Measurements from ENCODE around the gene ZNF570. TPM values are rescaled to one million over a fixed set of nuclear protein-coding genes. Genes with fewer than 3 reads are reported as not detected.

ZNF570 gene
- total RNA-seq, 1 donor from 2014 or later: 7.3 TPM

GRCh38 chr19:37513397-37513796 lies 44.2 kb downstream of the ZNF570 start:
- no peak for TF ChIP-seq CTCF (IDR thresholded peaks at IDR 0.05)
- H3K36me3 Mint-ChIP-seq (ENCODE audit: unreplicated experiment): peaks cover 64% of the 10 kb centered on the region
- H3K4me1 Mint-ChIP-seq (ENCODE audit: unreplicated experiment): no peaks in the 10 kb centered on the region
- DNase-seq (ENCODE audit: extremely low spot score, unreplicated experiment): no peak
- peaks cover 45% of the 10 kb centered on the region for H3K9me3 Mint-ChIP-seq (ENCODE audit: unreplicated experiment)
- H3K4me3 Mint-ChIP-seq (ENCODE audit: unreplicated experiment): no peak overlapping the region
- no peak overlapping the region for H3K27ac Mint-ChIP-seq (ENCODE audit: unreplicated experiment)
- H3K27me3 Mint-ChIP-seq (ENCODE audit: unreplicated experiment): no peaks in the 10 kb centered on the region

- no peak for TF ChIP-seq CTCF (IDR thresholded peaks at IDR 0.05)
- H3K27me3 Mint-ChIP-seq (ENCODE audit: unreplicated experiment): no peaks in the 10 kb centered on the region
- peaks cover 47% of the 10 kb centered on the region for H3K9me3 Mint-ChIP-seq (ENCODE audit: unreplicated experiment)
- peak; percentile 54 for DNase-seq (ENCODE audit: extremely low spot score, unreplicated experiment)
- H3K27ac Mint-ChIP-seq (ENCODE audit: unreplicated experiment): no peak overlapping the region
- peaks cover 63% of the 10 kb centered on the region for H3K36me3 Mint-ChIP-seq (ENCODE audit: unreplicated experiment)
- no peaks in the 10 kb centered on the region for H3K4me1 Mint-ChIP-seq (ENCODE audit: unreplicated experiment)
- H3K4me3 Mint-ChIP-seq (ENCODE audit: unreplicated experiment): no peak overlapping the region
These were observed 50.7 kb downstream of the ZNF570 start for GRCh38 chr19:37519890-37520289.

- Mint-ChIP-seq H3K4me3 (ENCODE audit: unreplicated experiment) (no peak overlapping the region), H3K9me3 (ENCODE audit: unreplicated experiment) (peaks cover 45% of the 10 kb centered on the region), H3K36me3 (ENCODE audit: unreplicated experiment) (peaks cover 60% of the 10 kb centered on the region), H3K4me1 (ENCODE audit: unreplicated experiment) (no peaks in the 10 kb centered on the region), H3K27ac (ENCODE audit: unreplicated experiment) (no peak overlapping the region), H3K27me3 (ENCODE audit: unreplicated experiment) (no peaks in the 10 kb centered on the region)
- DNase-seq (ENCODE audit: extremely low spot score, unreplicated experiment): no peak
- TF ChIP-seq CTCF (IDR thresholded peaks at IDR 0.05): no peak
These were observed 68.3 kb downstream of the ZNF570 start for GRCh38 chr19:37537391-37537947.

Other genes with a start within 250 kb of the ZNF570 start
- gene ZNF527, start 98.3 kb upstream of the ZNF570 start, total RNA-seq: 5.8 and 7.3 TPM in 2 replicates
- gene ZNF569, start 1.9 kb upstream of the ZNF570 start, total RNA-seq: 6.2 and 7.1 TPM in 2 replicates
- gene ZNF793, start 37.6 kb downstream of the ZNF570 start, total RNA-seq: 10.8 TPM in 2 replicates
- 5.9 and 8.1 TPM in 2 replicates for gene ZNF571, start 125.4 kb downstream of the ZNF570 start, total RNA-seq
- gene ZNF540, start 125.5 kb downstream of the ZNF570 start, total RNA-seq: 1.4 and 1.9 TPM in 2 replicates
- 16.0 and 18.0 TPM in 2 replicates for gene ZFP30, start 186.1 kb downstream of the ZNF570 start, total RNA-seq